H9 (cell line): ENCODE data around the gene ZNF546. TPM values are rescaled to one million over a fixed set of nuclear protein-coding genes. Genes with fewer than 3 reads are reported as not detected.

Experiments used
- DNase-seq: peaks from one replicate; pipeline ENCODE4 v3.0.0-alpha.2; 2017
- H2AFZ ChIP-seq: one replicate; pipeline ENCODE4 v1.6.1; 2013; ENCODE audit warnings: mild to moderate bottlenecking, low read length, control low read depth, moderate library complexity
- H2AK5ac ChIP-seq: 2 replicates; pipeline ENCODE4 v1.6.1; 2013; ENCODE audit warnings: low read length, control low read depth, mixed read lengths; ENCODE audit not compliant: insufficient read length
- H2BK120ac ChIP-seq: one replicate; pipeline ENCODE4 v1.6.1; 2013; ENCODE audit warnings: low read depth, mild to moderate bottlenecking, low read length, control low read depth, inconsistent platforms; ENCODE audit not compliant: poor library complexity, severe bottlenecking
- H2BK12ac ChIP-seq: 2 replicates; pipeline ENCODE4 v1.6.1; 2013; ENCODE audit warnings: low read length, control low read depth, mixed read lengths, low read depth; ENCODE audit not compliant: insufficient read length
- H2BK15ac ChIP-seq: 2 replicates; pipeline ENCODE4 v1.6.1; 2013; ENCODE audit warnings: low read depth, low read length, control low read depth
- H2BK20ac ChIP-seq: one replicate; pipeline ENCODE4 v1.6.1; 2013; ENCODE audit warnings: low read depth, mild to moderate bottlenecking, low read length, control low read depth, inconsistent platforms; ENCODE audit not compliant: poor library complexity, severe bottlenecking
- H2BK5ac ChIP-seq: 2 replicates; pipeline ENCODE4 v1.6.1; 2013; ENCODE audit warnings: low read length, control low read depth, mixed read lengths; ENCODE audit not compliant: insufficient read length
- H3K14ac ChIP-seq: 2 replicates; pipeline ENCODE4 v1.6.1; 2013; ENCODE audit warnings: low read length, control low read depth; ENCODE audit not compliant: insufficient read depth
- H3K18ac ChIP-seq: 2 replicates; pipeline ENCODE4 v1.6.1; 2013; ENCODE audit warnings: low read depth, mild to moderate bottlenecking, mixed read lengths, low read length, control low read depth; ENCODE audit not compliant: insufficient read length
- H3K23ac ChIP-seq: 2 replicates; pipeline ENCODE4 v1.6.1; 2013; ENCODE audit warnings: low read length, control low read depth, mixed read lengths, low read depth; ENCODE audit not compliant: insufficient read length
- H3K23me2 ChIP-seq: 2 replicates; pipeline ENCODE4 v1.6.1; 2013; ENCODE audit warnings: low read depth, mild to moderate bottlenecking, mixed read lengths, low read length, control low read depth; ENCODE audit not compliant: insufficient read length, poor library complexity, severe bottlenecking
- H3K27ac ChIP-seq: 2 replicates; pipeline ENCODE4 v1.5.1; 2013; ENCODE audit warnings: low read length, control low read depth, mixed read lengths, low read depth; ENCODE audit not compliant: insufficient read length
- H3K27me3 ChIP-seq: 2 replicates; pipeline ENCODE4 v1.6.1; 2013; ENCODE audit warnings: low read length, control low read depth, inconsistent platforms; ENCODE audit not compliant: insufficient read depth
- H3K4ac ChIP-seq: 2 replicates; pipeline ENCODE4 v1.6.1; 2013; ENCODE audit warnings: low read depth, mild to moderate bottlenecking, control low read depth, inconsistent platforms, low read length, moderate library complexity
- H3K4me1 ChIP-seq: 2 replicates; pipeline ENCODE4 v1.6.1; 2013; ENCODE audit warnings: low read length, control low read depth, inconsistent platforms; ENCODE audit not compliant: insufficient read depth
- H3K4me2 ChIP-seq: 2 replicates; pipeline ENCODE4 v1.6.1; 2013; ENCODE audit warnings: low read length, control low read depth, mixed read lengths; ENCODE audit not compliant: insufficient read length, insufficient read depth
- H3K56ac ChIP-seq: 2 replicates; pipeline ENCODE4 v1.6.1; 2013; ENCODE audit warnings: low read depth, mild to moderate bottlenecking, mixed read lengths, low read length, control low read depth; ENCODE audit not compliant: insufficient read length
- H3K79me1 ChIP-seq: 2 replicates; pipeline ENCODE4 v1.6.1; 2013; ENCODE audit warnings: low read depth, mild to moderate bottlenecking, moderate library complexity, low read length, control low read depth, inconsistent platforms; ENCODE audit not compliant: insufficient read depth, poor library complexity, severe bottlenecking
- H3K79me2 ChIP-seq: 2 replicates; pipeline ENCODE4 v1.6.1; 2013; ENCODE audit warnings: low read length, control low read depth, inconsistent platforms; ENCODE audit not compliant: insufficient read depth
- H3K9ac ChIP-seq: 2 replicates; pipeline ENCODE4 v1.6.1; 2013; ENCODE audit warnings: low read length, control low read depth, mixed read lengths; ENCODE audit not compliant: insufficient read length; ENCODE audit errors: extremely low read depth
- H3K9me3 ChIP-seq: one replicate; pipeline ENCODE4 v1.6.1; 2013; ENCODE audit warnings: low read depth, low read length, inconsistent platforms; ENCODE audit not compliant: control insufficient read depth
- H3T11ph ChIP-seq: one replicate; pipeline ENCODE4 v1.6.1; 2013; ENCODE audit warnings: mild to moderate bottlenecking, low read length, control low read depth, inconsistent platforms
- H4K20me1 ChIP-seq: one replicate; pipeline ENCODE4 v1.6.1; 2013; ENCODE audit not compliant: control insufficient read depth, insufficient read length, insufficient read depth
- H4K5ac ChIP-seq: 2 replicates; pipeline ENCODE4 v1.6.1; 2013; ENCODE audit warnings: low read depth, mild to moderate bottlenecking, mixed read lengths, low read length, control low read depth; ENCODE audit not compliant: insufficient read length
- H4K8ac ChIP-seq: replicated peaks from 2 replicates; pipeline ENCODE4 v1.6.1; 2013; ENCODE audit warnings: low read length, control low read depth, mixed read lengths, low read depth; ENCODE audit not compliant: insufficient read length
- H4K91ac ChIP-seq: 2 replicates; pipeline ENCODE4 v1.6.1; 2013; ENCODE audit warnings: low read depth, mild to moderate bottlenecking, moderate library complexity, mixed read lengths, low read length, control low read depth; ENCODE audit not compliant: insufficient read length
- H3K27ac Mint-ChIP-seq, 3 experiments: 2 replicates in 2 of 3; 3 replicates in 1 of 3; pipeline ENCODE4 v1.8.0; 2020 to 2021; ENCODE audit warnings: mixed read lengths in 3 of 3, mild to moderate bottlenecking in 1 of 3, moderate library complexity in 1 of 3
- H3K27me3 Mint-ChIP-seq: 2 replicates; pipeline ENCODE4 v1.8.0; 2021; ENCODE audit warnings: low read depth, mild to moderate bottlenecking, moderate library complexity, mixed read lengths
- H3K36me3 Mint-ChIP-seq, 3 experiments: 2 replicates in 2 of 3; 3 replicates in 1 of 3; pipeline ENCODE4 v1.8.0; 2020 to 2021; ENCODE audit warnings: low read depth in 3 of 3, mixed read lengths in 3 of 3; ENCODE audit not compliant: insufficient read depth in 1 of 3
- H3K4me1 Mint-ChIP-seq, 2 experiments: 2 replicates each; pipeline ENCODE4 v1.8.0; 2020; ENCODE audit warnings: mixed read lengths in 2 of 2
- H3K4me3 Mint-ChIP-seq, 2 experiments: 2 replicates in 1 of 2; 3 replicates in 1 of 2; pipeline ENCODE4 v1.8.0; 2020 to 2021; ENCODE audit warnings: mild to moderate bottlenecking in 2 of 2, mixed read lengths in 2 of 2, moderate library complexity in 1 of 2
- H3K9me3 Mint-ChIP-seq, 2 experiments: 2 replicates in 1 of 2; 3 replicates in 1 of 2; pipeline ENCODE4 v1.8.0; 2020; ENCODE audit warnings: mild to moderate bottlenecking in 2 of 2, mixed read lengths in 2 of 2, moderate library complexity in 1 of 2
- CTCF ChIP-seq: fragments of 200-600 bp; sonication (generic); conservative IDR thresholded peaks from 3 replicates; pipeline ENCODE4 v1.8.0; 2021; ENCODE audit warnings: antibody characterized with exemption, mild to moderate bottlenecking
- WGBS: extraction: QIAGEN DNeasy Blood & Tissue Kit; methylation state at CpG from one replicate; pipeline ENCODE4 v1.1.7; 2013; ENCODE audit warnings: missing lambda C conversion rate, low lambda C conversion rate, mixed read lengths; ENCODE audit not compliant: insufficient read length; ENCODE audit errors: extremely low coverage; 5-methylcytosine and 5-hydroxymethylcytosine counted together
- total RNA-seq: library from RNA; stranded (reverse); gene quantifications from 2 replicates; pipeline ENCODE4 v1.2.1, GENCODE V29; 2021

ZNF546 gene
- total RNA-seq, 1 experiment from 2014 or later: 1.7 TPM

- H3K4me1 Mint-ChIP-seq: no peaks in the 10 kb centered on the region
- H3K9me3 Mint-ChIP-seq: peaks cover 73 to 81% of the 10 kb centered on the region in 2 experiments
These were observed 17.1 kb downstream of the ZNF546 start for GRCh38 chr19:40013991-40014390.

More at GRCh38 chr19:40013991-40014390, 17.1 kb downstream of the ZNF546 start:
- H3K4ac ChIP-seq: no peak overlapping the region
- no peaks in the 10 kb centered on the region for H4K20me1 ChIP-seq
- no peak overlapping the region for H3T11ph ChIP-seq
- H3K27me3 ChIP-seq: no peaks in the 10 kb centered on the region
- Mint-ChIP-seq H3K27ac (no peak overlapping the region; a peak in 1 of 7 replicates), H3K4me3 (no peak overlapping the region), H3K27me3 (no peaks in the 10 kb centered on the region), H3K36me3 (peaks cover 42 to 59% (median 58%) of the 10 kb centered on the region in 3 experiments)
- DNase-seq: no peak
- H3K23me2 ChIP-seq: no peaks in the 10 kb centered on the region
- H2AFZ ChIP-seq: no peak overlapping the region
- WGBS: no CpG with 5 or more reads among the region's 4 CpGs
- H3K23ac ChIP-seq: no peak overlapping the region
- no peak overlapping the region for H3K27ac ChIP-seq
- no peak overlapping the region for H3K9ac ChIP-seq
- H3K4me2 ChIP-seq: no peak overlapping the region
- H3K56ac ChIP-seq: no peak overlapping the region
- H4K91ac ChIP-seq: no peak overlapping the region
- peaks cover 19% of the 10 kb centered on the region for H3K9me3 ChIP-seq
- H3K79me1 ChIP-seq: no peaks in the 10 kb centered on the region
- H3K14ac ChIP-seq: no peak overlapping the region
- H2BK15ac ChIP-seq: no peak overlapping the region
- no peak overlapping the region for H3K18ac ChIP-seq
- TF ChIP-seq CTCF: no peak
- H2BK120ac ChIP-seq: no peak overlapping the region
- H4K5ac ChIP-seq: no peak overlapping the region
- H2BK20ac ChIP-seq: no peak overlapping the region
- H2BK5ac ChIP-seq: no peak overlapping the region
- no peaks in the 10 kb centered on the region for H3K79me2 ChIP-seq
- no peak overlapping the region for H2AK5ac ChIP-seq
- H3K4me1 ChIP-seq: no peaks in the 10 kb centered on the region
- H4K8ac ChIP-seq: no peak overlapping the region
- no peak overlapping the region for H2BK12ac ChIP-seq
